H1 (cell line): Measurements from ENCODE around the gene CENPP. TPM values are rescaled to one million over a fixed set of nuclear protein-coding genes. Genes with fewer than 3 reads are reported as not detected.

Experiments used
- SIX5 ChIP-seq: IDR thresholded peaks from 2 replicates; pipeline ENCODE4 v1.6.1; 2011; ENCODE audit warnings: mild to moderate bottlenecking, low read depth, low read length
- microRNA-seq, 2 experiments: library from miRNA; unstranded; fragments of <30 nt; microRNA quantifications; one replicate each; pipeline versions ENCODE4 to v1.2.0, GENCODE V29; 2016 to 2020; ENCODE audit warnings: borderline microRNAs expressed in 2 of 2, borderline number of aligned reads in 2 of 2, borderline replicate concordance in 1 of 2
- polyA plus RNA-seq, 7 experiments: library from polyadenylated mRNA; depleted of rRNA in 3 of 7; stranded (reverse) in 5 of 7; unstranded in 2 of 7; fragments of >200 nt in 5 of 7; fragments of 200-250 nt in 2 of 7; gene quantifications; 1 replicate in 5 of 7; 2 replicates in 1 of 7; 4 replicates in 1 of 7; pipeline versions ENCODE4 v1.2.1 to v1.2.3, GENCODE V29; 2011 to 2013; ENCODE audit warnings: missing spikeins in 2 of 7, mixed read lengths in 2 of 7
- small RNA-seq: library from polyadenylated mRNA; stranded (forward); fragments of <200 nt; extraction: miRNeasy Mini kit (QIAGEN cat#:217004); gene quantifications from one replicate; pipeline ENCODE3, GENCODE V24; 2013; ENCODE audit not compliant: insufficient read depth
- total RNA-seq: library from RNA; stranded (reverse); fragmentation: NEBNext Ultra II Directional; extraction: Animal tissue kit (Norgen Biotek cat#: 25700); gene quantifications from 2 replicates; pipeline ENCODE4 v1.2.1, GENCODE V29; 2021

CENPP gene
- total and polyA plus RNA-seq, 2 of the 8 experiments (the other 6 are each of a cell fraction or from before 2014, with no cell fraction given) = 2.7 to 10.8 TPM

DNA sequence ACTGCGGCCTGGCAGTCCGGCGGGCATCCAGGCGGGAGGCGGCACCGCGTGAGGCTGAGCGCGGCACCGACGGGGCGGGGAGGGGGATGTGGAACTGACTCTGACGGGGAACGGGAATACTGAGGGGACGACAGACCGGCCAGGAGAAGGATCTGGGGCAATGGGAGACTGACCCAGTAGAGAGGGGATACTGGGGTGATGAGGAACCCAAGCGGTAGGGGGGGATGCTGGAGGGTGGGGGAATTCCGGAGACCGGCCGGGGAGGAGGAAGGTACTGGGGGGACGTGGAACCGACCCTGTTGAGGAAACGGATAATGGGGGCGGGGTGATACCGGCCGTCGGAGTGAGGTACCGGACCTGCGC is 343.8 kb downstream of the CENPP start (continued):
- no peak for TF ChIP-seq SIX5

Small RNA genes within 50 kb of the gene (microRNA-seq; reads per million reads assigned to microRNA genes)
- gene MIR3651 = 0.23 to 0.61 reads per million in 2 experiments
- gene MIR4670 = 0 reads per million in 2 experiments

Small RNA genes within 50 kb of the gene (small RNA-seq; reads per million reads assigned to genes)
- gene AL157827.1 (not detected), gene MIR3651 (not detected), gene MIR4670 (not detected), gene SNORA84 (1.2 reads per million)

Other genes starting within 250 kb of the CENPP start
- gene SPTLC1, start 210.5 kb upstream of the CENPP start, total RNA-seq = 62.1 and 64.2 TPM in 2 replicates
- 21.6 and 34.2 TPM in 2 replicates for gene SPTLC1, start 210.5 kb upstream of the CENPP start, polyA plus RNA-seq (2011; rRNA removed)
- 224 and 243 TPM in 2 replicates for gene IARS1, start 32.3 kb upstream of the CENPP start, total RNA-seq
- gene IARS1, start 32.3 kb upstream of the CENPP start, polyA plus RNA-seq (2011; rRNA removed) = 64.9 and 74.9 TPM in 2 replicates
- gene NOL8, start 603 bp upstream of the CENPP start, total RNA-seq = 30.4 and 31.8 TPM in 2 replicates
- gene NOL8, start 603 bp upstream of the CENPP start, polyA plus RNA-seq (2011; rRNA removed) = 3.0 and 6.2 TPM in 2 replicates
- gene OGN, start 78.6 kb downstream of the CENPP start, total RNA-seq = not detected in 2 replicates
- gene OGN, start 78.6 kb downstream of the CENPP start, polyA plus RNA-seq (2011; rRNA removed) = not detected in 2 replicates
- gene OMD, start 98.5 kb downstream of the CENPP start, total RNA-seq = not detected in 2 replicates
- not detected in 2 replicates for gene OMD, start 98.5 kb downstream of the CENPP start, polyA plus RNA-seq (2011; rRNA removed)
- gene ASPN, start 156.6 kb downstream of the CENPP start, total RNA-seq = not detected in 2 replicates
- not detected in 2 replicates for gene ASPN, start 156.6 kb downstream of the CENPP start, polyA plus RNA-seq (2011; rRNA removed)
- gene ECM2, start 210.0 kb downstream of the CENPP start, total RNA-seq = not detected in 2 replicates
- not detected in 2 replicates for gene ECM2, start 210.0 kb downstream of the CENPP start, polyA plus RNA-seq (2011; rRNA removed)